ENCODE results near the gene FAM13C. TPM values are rescaled to one million over a fixed set of nuclear protein-coding genes. Genes with fewer than 3 reads are reported as not detected.

The FAM13C gene
- total RNA-seq, 1 donor from 2014 or later: 31.8 TPM

DNA sequence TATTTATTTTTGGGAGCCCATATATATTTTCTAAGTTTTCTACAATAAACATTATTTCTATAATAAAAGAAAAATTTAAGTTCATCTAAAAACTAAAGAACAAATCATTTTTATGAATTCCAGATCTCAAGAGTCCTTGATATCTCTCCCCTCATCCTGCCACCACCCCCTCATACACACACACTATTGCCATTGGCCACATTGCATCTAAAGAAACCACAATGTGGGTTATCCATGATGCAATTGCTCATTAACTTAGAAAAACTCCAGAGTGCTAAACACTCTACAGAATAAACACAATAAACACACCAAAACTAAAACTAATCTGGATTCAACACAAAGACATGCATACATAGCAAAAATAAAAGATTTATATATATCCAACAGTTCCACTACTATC, 37.8 kb downstream of the FAM13C start:
- Histone ChIP-seq H3K4me3 (ENCODE audit: low read length in 3 of 3) (no peak overlapping the region), H3K4me1 (ENCODE audit: control insufficient read depth in 3 of 3, insufficient read depth in 3 of 3, low read length in 3 of 3) (peaks cover 35 to 40% (median 40%) of the 10 kb centered on the region in 3 donors), H3K9ac (ENCODE audit: low read depth in 1 of 3, low read length in 3 of 3) (no peak overlapping the region), H3K9me3 (ENCODE audit: control insufficient read depth in 3 of 3, low read length in 3 of 3) (no peaks in the 10 kb centered on the region), H3K36me3 (ENCODE audit: control insufficient read depth in 3 of 3, insufficient read depth in 3 of 3, low read length in 3 of 3) (peaks cover 0 to 6% (median 0%) of the 10 kb centered on the region in 3 donors), H3K27ac (ENCODE audit: low read depth, low read length) (peak overlapping the region; percentile 10), H3K27me3 (ENCODE audit: control insufficient read depth in 3 of 3, insufficient read depth in 3 of 3, low read length in 3 of 3) (no peaks in the 10 kb centered on the region)

- peaks cover 0 to 6% (median 0%) of the 10 kb centered on the region in 3 donors for H3K36me3 ChIP-seq (ENCODE audit: control insufficient read depth in 3 of 3, insufficient read depth in 3 of 3, low read length in 3 of 3)
- H3K27ac ChIP-seq (ENCODE audit: low read depth, low read length): peak overlapping the region; percentile 89
- no peaks in the 10 kb centered on the region for H3K9me3 ChIP-seq (ENCODE audit: control insufficient read depth in 3 of 3, low read length in 3 of 3)
- H3K4me1 ChIP-seq (ENCODE audit: control insufficient read depth in 3 of 3, insufficient read depth in 3 of 3, low read length in 3 of 3): peaks cover 35 to 40% (median 35%) of the 10 kb centered on the region in 3 donors
- peak overlapping the region; percentile 2 to 35 (median 12) for H3K9ac ChIP-seq (ENCODE audit: low read depth in 1 of 3, low read length in 3 of 3)
- no peaks in the 10 kb centered on the region for H3K27me3 ChIP-seq (ENCODE audit: control insufficient read depth in 3 of 3, insufficient read depth in 3 of 3, low read length in 3 of 3)
- H3K4me3 ChIP-seq (ENCODE audit: low read length in 3 of 3): peak overlapping the region in 1 of 3 donors; percentile 37
Observed at GRCh38 chr10:59323831-59324401, 38.4 kb downstream of the FAM13C start.

DNA sequence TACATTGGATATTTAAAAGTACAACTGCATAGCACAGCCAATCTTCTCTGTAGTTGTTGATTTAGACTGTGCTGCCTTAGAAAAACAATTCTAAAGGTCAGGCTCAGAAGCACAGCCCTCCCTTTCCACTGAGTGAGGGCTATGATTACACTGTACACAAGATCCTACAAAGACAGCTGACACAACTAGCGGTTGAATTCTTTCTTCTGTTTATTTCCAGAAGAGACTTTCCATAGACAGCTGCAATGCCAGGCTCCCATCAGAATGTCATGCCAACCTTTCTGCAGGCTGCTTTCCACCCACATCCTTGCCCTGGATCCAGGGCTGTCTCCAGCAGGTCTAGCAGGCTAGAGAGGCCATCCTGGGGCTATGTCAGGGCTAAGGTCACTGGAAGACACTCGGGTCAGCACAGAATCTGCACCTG, 39.3 kb downstream of the FAM13C start:
- Histone ChIP-seq H3K27ac (ENCODE audit: low read depth, low read length) (peak overlapping the region; percentile 89), H3K4me1 (ENCODE audit: control insufficient read depth in 3 of 3, insufficient read depth in 3 of 3, low read length in 3 of 3) (peaks cover 35 to 37% (median 35%) of the 10 kb centered on the region in 3 donors)

GRCh38 chr10:59322131-59322530, 40.2 kb downstream of the FAM13C start:
- H3K27ac ChIP-seq (ENCODE audit: low read depth, low read length): peak overlapping the region; percentile 89
- H3K9ac ChIP-seq (ENCODE audit: low read depth in 1 of 3, low read length in 3 of 3): no peak overlapping the region
- H3K27me3 ChIP-seq (ENCODE audit: control insufficient read depth in 3 of 3, insufficient read depth in 3 of 3, low read length in 3 of 3): no peaks in the 10 kb centered on the region
- peaks cover 34 to 35% (median 35%) of the 10 kb centered on the region in 3 donors for H3K4me1 ChIP-seq (ENCODE audit: control insufficient read depth in 3 of 3, insufficient read depth in 3 of 3, low read length in 3 of 3)
- H3K36me3 ChIP-seq (ENCODE audit: control insufficient read depth in 3 of 3, insufficient read depth in 3 of 3, low read length in 3 of 3): peaks cover 0 to 6% (median 0%) of the 10 kb centered on the region in 3 donors
- H3K4me3 ChIP-seq (ENCODE audit: low read length in 3 of 3): no peak overlapping the region
- no peaks in the 10 kb centered on the region for H3K9me3 ChIP-seq (ENCODE audit: control insufficient read depth in 3 of 3, low read length in 3 of 3)

More for the DNA sequence above, 39.3 kb downstream of the FAM13C start:
- no peaks in the 10 kb centered on the region for H3K9me3 ChIP-seq (ENCODE audit: control insufficient read depth in 3 of 3, low read length in 3 of 3)
- H3K27me3 ChIP-seq (ENCODE audit: control insufficient read depth in 3 of 3, insufficient read depth in 3 of 3, low read length in 3 of 3): no peaks in the 10 kb centered on the region
- peak overlapping the region in 1 of 3 donors; percentile 35 for H3K9ac ChIP-seq (ENCODE audit: low read depth in 1 of 3, low read length in 3 of 3)
- peak overlapping the region in 1 of 3 donors; percentile 6 for H3K4me3 ChIP-seq (ENCODE audit: low read length in 3 of 3)
- peaks cover 0 to 6% (median 0%) of the 10 kb centered on the region in 3 donors for H3K36me3 ChIP-seq (ENCODE audit: control insufficient read depth in 3 of 3, insufficient read depth in 3 of 3, low read length in 3 of 3)

GRCh38 chr10:59320355-59320754, 42.0 kb downstream of the FAM13C start:
- no peaks in the 10 kb centered on the region for H3K27me3 ChIP-seq (ENCODE audit: control insufficient read depth in 3 of 3, insufficient read depth in 3 of 3, low read length in 3 of 3)
- H3K9ac ChIP-seq (ENCODE audit: low read depth in 1 of 3, low read length in 3 of 3): no peak overlapping the region
- H3K4me1 ChIP-seq (ENCODE audit: control insufficient read depth in 3 of 3, insufficient read depth in 3 of 3, low read length in 3 of 3): peaks cover 34 to 36% (median 34%) of the 10 kb centered on the region in 3 donors
- peaks cover 0 to 6% (median 4%) of the 10 kb centered on the region in 3 donors for H3K36me3 ChIP-seq (ENCODE audit: control insufficient read depth in 3 of 3, insufficient read depth in 3 of 3, low read length in 3 of 3)
- H3K27ac ChIP-seq (ENCODE audit: low read depth, low read length): peak overlapping the region; percentile 20
- H3K4me3 ChIP-seq (ENCODE audit: low read length in 3 of 3): no peak overlapping the region
- H3K9me3 ChIP-seq (ENCODE audit: control insufficient read depth in 3 of 3, low read length in 3 of 3): no peaks in the 10 kb centered on the region

DNA sequence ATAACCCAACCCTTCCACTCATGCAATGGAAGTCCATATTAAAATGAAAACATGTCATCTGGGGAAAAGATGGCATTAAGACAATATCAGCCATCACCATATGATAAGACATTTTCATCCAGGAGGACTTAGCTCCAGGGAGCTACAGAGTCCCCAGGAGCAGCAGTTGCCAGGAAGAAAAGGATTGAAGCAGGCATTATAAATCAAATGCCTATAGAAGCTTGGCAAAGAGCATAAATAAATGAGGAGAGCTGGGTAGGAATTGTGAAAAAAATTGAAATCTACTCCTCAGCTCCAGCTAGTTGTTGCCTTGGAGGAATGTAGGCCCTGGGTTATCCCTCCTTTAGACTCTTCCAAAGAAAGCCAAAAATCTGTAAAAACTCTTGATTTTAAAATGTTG, 42.5 kb downstream of the FAM13C start:
- Histone ChIP-seq H3K9me3 (ENCODE audit: control insufficient read depth in 3 of 3, low read length in 3 of 3) (no peaks in the 10 kb centered on the region), H3K4me1 (ENCODE audit: control insufficient read depth in 3 of 3, insufficient read depth in 3 of 3, low read length in 3 of 3) (peaks cover 32 to 34% (median 34%) of the 10 kb centered on the region in 3 donors), H3K27ac (ENCODE audit: low read depth, low read length) (no peak overlapping the region), H3K27me3 (ENCODE audit: control insufficient read depth in 3 of 3, insufficient read depth in 3 of 3, low read length in 3 of 3) (no peaks in the 10 kb centered on the region), H3K36me3 (ENCODE audit: control insufficient read depth in 3 of 3, insufficient read depth in 3 of 3, low read length in 3 of 3) (peaks cover 0 to 6% (median 4%) of the 10 kb centered on the region in 3 donors), H3K4me3 (ENCODE audit: low read length in 3 of 3) (no peak overlapping the region), H3K9ac (ENCODE audit: low read depth in 1 of 3, low read length in 3 of 3) (no peak overlapping the region)

DNA sequence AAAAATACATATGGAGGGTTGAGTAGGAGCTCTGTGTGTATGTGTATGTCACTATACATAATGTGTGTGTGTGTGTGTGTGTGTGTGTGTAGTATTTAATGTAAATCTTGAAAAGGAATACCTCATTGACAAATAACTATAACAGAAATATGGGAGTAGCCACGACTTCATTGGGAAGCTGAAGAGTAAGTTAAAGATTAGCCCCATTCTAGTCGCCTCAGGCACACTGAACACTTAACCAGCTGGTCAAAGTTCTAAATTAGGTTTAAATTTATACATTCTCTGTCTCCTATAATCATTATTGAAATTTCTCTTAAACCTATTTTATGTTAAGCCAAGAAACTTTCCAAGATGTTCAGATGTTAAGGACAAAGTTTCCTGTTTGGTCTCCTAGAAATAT, 45.3 kb downstream of the FAM13C start:
- peaks cover 22 to 31% (median 24%) of the 10 kb centered on the region in 3 donors for H3K4me1 ChIP-seq (ENCODE audit: control insufficient read depth in 3 of 3, insufficient read depth in 3 of 3, low read length in 3 of 3)
- H3K4me3 ChIP-seq (ENCODE audit: low read length in 3 of 3): no peak overlapping the region

DNA sequence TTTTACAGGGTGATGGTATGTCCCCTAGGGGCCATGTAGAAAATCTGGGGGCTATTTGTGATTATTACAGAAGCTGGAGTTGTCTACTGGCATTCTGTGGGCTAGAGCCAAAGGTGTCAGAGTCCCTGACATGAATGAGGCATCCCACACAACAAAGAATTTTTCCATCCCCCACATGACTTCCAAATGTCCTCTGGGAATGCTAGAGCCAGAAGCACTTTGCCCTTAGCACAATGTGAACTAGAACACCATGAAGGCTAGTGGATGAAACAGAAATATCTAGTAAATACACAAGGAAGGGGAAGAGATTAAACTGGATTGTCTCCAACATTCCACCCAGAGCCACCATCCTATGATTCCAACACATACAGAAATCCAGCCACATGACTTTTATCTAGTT, 46.9 kb downstream of the FAM13C start:
- peaks cover 32 to 40% (median 34%) of the 10 kb centered on the region in 3 donors for H3K4me1 ChIP-seq (ENCODE audit: control insufficient read depth in 3 of 3, insufficient read depth in 3 of 3, low read length in 3 of 3)
- H3K4me3 ChIP-seq (ENCODE audit: low read length in 3 of 3): no peak overlapping the region
- H3K9ac ChIP-seq (ENCODE audit: low read depth in 1 of 3, low read length in 3 of 3): no peak overlapping the region
- no peaks in the 10 kb centered on the region for H3K9me3 ChIP-seq (ENCODE audit: control insufficient read depth in 3 of 3, low read length in 3 of 3)
- H3K27ac ChIP-seq (ENCODE audit: low read depth, low read length): peak overlapping the region; percentile 48
- no peaks in the 10 kb centered on the region for H3K27me3 ChIP-seq (ENCODE audit: control insufficient read depth in 3 of 3, insufficient read depth in 3 of 3, low read length in 3 of 3)
- H3K36me3 ChIP-seq (ENCODE audit: control insufficient read depth in 3 of 3, insufficient read depth in 3 of 3, low read length in 3 of 3): peaks cover 0 to 4% (median 0%) of the 10 kb centered on the region in 3 donors

More for the DNA sequence above, 45.3 kb downstream of the FAM13C start:
- H3K27me3 ChIP-seq (ENCODE audit: control insufficient read depth in 3 of 3, insufficient read depth in 3 of 3, low read length in 3 of 3): no peaks in the 10 kb centered on the region
- no peaks in the 10 kb centered on the region for H3K9me3 ChIP-seq (ENCODE audit: control insufficient read depth in 3 of 3, low read length in 3 of 3)
- H3K27ac ChIP-seq (ENCODE audit: low read depth, low read length): no peak overlapping the region
- no peak overlapping the region for H3K9ac ChIP-seq (ENCODE audit: low read depth in 1 of 3, low read length in 3 of 3)
- H3K36me3 ChIP-seq (ENCODE audit: control insufficient read depth in 3 of 3, insufficient read depth in 3 of 3, low read length in 3 of 3): peaks cover 0 to 4% (median 2%) of the 10 kb centered on the region in 3 donors

DNA sequence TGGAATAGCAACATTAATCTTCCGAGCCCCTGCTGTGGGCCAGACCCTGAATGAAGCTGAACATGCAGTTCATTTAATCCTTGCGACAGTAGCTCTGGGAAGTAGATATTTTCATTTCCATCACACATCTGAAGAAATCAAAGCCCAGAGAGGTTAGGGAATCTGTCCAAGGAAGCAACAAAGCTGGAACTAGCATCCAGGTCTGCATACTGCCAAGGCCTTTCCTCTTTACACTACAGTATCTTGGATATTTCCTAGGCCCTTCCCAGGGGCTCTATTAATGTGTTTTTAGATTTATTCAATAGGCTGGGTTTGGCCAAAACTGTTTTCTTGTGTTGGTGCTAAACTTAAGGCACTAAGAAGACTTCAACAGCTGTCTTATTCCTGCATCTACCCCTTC, 48.1 kb downstream of the FAM13C start:
- H3K9ac ChIP-seq (ENCODE audit: low read depth in 1 of 3, low read length in 3 of 3): no peak overlapping the region
- no peaks in the 10 kb centered on the region for H3K9me3 ChIP-seq (ENCODE audit: control insufficient read depth in 3 of 3, low read length in 3 of 3)
- no peak overlapping the region for H3K4me3 ChIP-seq (ENCODE audit: low read length in 3 of 3)
- H3K36me3 ChIP-seq (ENCODE audit: control insufficient read depth in 3 of 3, insufficient read depth in 3 of 3, low read length in 3 of 3): peaks cover 0 to 4% (median 0%) of the 10 kb centered on the region in 3 donors
- peak overlapping the region; percentile 48 for H3K27ac ChIP-seq (ENCODE audit: low read depth, low read length)
- H3K27me3 ChIP-seq (ENCODE audit: control insufficient read depth in 3 of 3, insufficient read depth in 3 of 3, low read length in 3 of 3): no peaks in the 10 kb centered on the region
- peaks cover 36 to 43% (median 43%) of the 10 kb centered on the region in 3 donors for H3K4me1 ChIP-seq (ENCODE audit: control insufficient read depth in 3 of 3, insufficient read depth in 3 of 3, low read length in 3 of 3)

- H3K9me3 ChIP-seq (ENCODE audit: control insufficient read depth in 3 of 3, low read length in 3 of 3): no peaks in the 10 kb centered on the region
- H3K9ac ChIP-seq (ENCODE audit: low read depth in 1 of 3, low read length in 3 of 3): no peak overlapping the region
- no peak overlapping the region for H3K27ac ChIP-seq (ENCODE audit: low read depth, low read length)
- H3K27me3 ChIP-seq (ENCODE audit: control insufficient read depth in 3 of 3, insufficient read depth in 3 of 3, low read length in 3 of 3): no peaks in the 10 kb centered on the region
- H3K4me3 ChIP-seq (ENCODE audit: low read length in 3 of 3): no peak overlapping the region
- H3K4me1 ChIP-seq (ENCODE audit: control insufficient read depth in 3 of 3, insufficient read depth in 3 of 3, low read length in 3 of 3): peaks cover 47 to 53% (median 53%) of the 10 kb centered on the region in 3 donors
- H3K36me3 ChIP-seq (ENCODE audit: control insufficient read depth in 3 of 3, insufficient read depth in 3 of 3, low read length in 3 of 3): peaks cover 0 to 4% (median 0%) of the 10 kb centered on the region in 3 donors
Observed at GRCh38 chr10:59312247-59312646, 50.1 kb downstream of the FAM13C start.
